Measurements from ENCODE around the gene PLIN4.

GRCh38 chr19:4456843-4457653, 61.2 kb downstream of the PLIN4 start:
- TF ChIP-seq CTCF (IDR thresholded peaks at IDR 0.05), result no peak
- no peak for TF ChIP-seq POLR2A (IDR thresholded peaks at IDR 0.05)
